Measurements from ENCODE around the gene MRPL18.
A peak's percentile ranks its signal among the peaks of the same experiment; 100 is the strongest.
"Not testable (repeated sequence)": the region's sequence is repeated elsewhere in the genome, so short reads cannot be mapped to it uniquely, and the experiment has no call there.

Gene MRPL18

GRCh38 chr6:159777240-159777904 lies 12.9 kb upstream of the MRPL18 start:
- no peak for DNase-seq

GRCh38 chr6:159778131-159778530 lies 12.1 kb upstream of the MRPL18 start:
- no peak for DNase-seq

DNA sequence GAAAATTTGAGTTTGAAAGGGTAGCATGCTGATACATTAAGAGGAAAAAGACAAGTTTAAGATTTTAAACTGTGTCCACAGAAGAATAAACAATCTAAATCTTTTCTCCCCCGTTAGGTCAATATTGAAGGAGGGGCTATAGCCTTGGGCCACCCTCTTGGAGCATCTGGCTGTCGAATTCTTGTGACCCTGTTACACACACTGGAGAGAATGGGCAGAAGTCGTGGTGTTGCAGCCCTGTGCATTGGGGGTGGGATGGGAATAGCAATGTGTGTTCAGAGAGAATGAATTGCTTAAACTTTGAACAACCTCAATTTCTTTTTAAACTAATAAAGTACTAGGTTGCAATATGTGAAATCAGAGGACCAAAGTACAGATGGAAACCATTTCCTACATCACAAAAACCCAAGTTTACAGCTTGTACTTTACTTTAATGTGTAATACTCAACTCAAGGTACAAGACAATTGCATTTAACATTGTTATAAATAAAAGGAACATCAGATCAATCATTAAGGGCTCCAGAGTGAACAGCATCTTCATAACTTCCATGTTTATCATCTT lies 11.6 kb upstream of the MRPL18 start:
- DNase-seq: no peak

- no peak for DNase-seq
These were observed 2.0 kb upstream of the MRPL18 start for GRCh38 chr6:159788276-159788675.

- DNase-seq: peak in 2 of 4 experiments; percentile 27 to 31
These were observed 1.4 kb upstream of the MRPL18 start for GRCh38 chr6:159788753-159789376.

- DNase-seq: peak; percentile 93 to 99 (median 96)
These were observed 704 bp upstream of the MRPL18 start, which contains the start of gene TCP1 for GRCh38 chr6:159789377-159790148. Gene TCP1, minus strand, starts transcription at chr6:159789602. Its CDS starts 134 bp downstream, at chr6:159789468.

DNA sequence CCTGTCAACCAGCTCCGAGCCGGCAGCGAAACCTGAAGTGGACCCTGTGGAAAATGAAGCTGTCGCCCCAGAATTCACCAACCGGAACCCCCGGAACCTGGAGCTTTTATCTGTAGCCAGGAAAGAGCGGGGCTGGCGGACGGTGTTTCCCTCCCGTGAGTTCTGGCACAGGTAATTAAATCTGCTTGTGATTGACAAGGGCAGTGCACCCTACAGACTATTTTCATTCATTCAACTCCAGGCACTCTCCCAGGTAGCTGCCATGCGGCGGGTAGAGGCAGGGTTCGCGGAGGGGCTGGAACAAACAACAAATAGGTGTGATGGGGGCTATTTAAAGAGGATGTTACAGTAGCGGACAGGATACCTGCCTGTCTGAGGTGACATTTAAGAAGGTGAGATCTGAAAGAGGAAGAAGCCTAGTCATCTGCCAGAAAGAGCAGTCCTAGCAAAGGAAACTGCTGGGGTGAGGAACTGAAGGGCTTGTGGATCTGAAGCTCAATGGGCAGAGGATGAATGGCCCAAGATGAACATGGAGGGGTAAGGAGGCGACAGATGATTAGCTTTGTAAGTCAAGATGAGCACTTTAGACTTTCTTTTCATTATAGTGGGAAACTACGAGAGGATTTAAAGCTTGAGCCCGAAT lies 810 bp downstream of the MRPL18 start:
- DNase-seq: no peak

DNA sequence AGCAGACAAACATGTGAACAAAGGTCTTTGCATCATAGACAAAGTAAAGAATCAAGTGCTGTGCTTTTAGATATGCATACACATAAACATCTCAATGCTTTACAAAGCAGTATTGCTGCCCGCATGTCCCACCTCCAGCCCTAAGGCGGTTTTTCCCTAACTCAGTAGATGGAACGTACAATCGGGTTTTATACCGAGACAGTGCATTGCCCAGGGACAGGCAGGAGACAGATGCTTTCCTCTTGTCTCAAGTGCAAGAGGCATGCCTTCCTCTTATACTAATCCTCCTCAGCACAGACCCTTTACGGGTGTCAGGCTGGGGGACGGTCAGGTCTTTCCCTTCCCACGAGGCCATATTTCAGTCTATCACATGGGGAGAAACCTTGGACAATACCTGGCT lies 4.7 kb downstream of the MRPL18 start:
- not testable (repeated sequence) for DNase-seq

- no peak for DNase-seq
These were observed 7.3 kb downstream of the MRPL18 start for GRCh38 chr6:159797554-159797953.

- DNase-seq: no peak
These were observed 10.0 kb downstream of the MRPL18 start, which contains the start of gene PNLDC1 for GRCh38 chr6:159800141-159800865. Gene PNLDC1, plus strand, starts transcription at chr6:159800276. Its CDS starts 32 bp downstream, at chr6:159800308.

GRCh38 chr6:159801935-159802334 lies 11.7 kb downstream of the MRPL18 start:
- no peak for DNase-seq

GRCh38 chr6:159804504-159804903 lies 14.2 kb downstream of the MRPL18 start:
- no peak for DNase-seq

DNA sequence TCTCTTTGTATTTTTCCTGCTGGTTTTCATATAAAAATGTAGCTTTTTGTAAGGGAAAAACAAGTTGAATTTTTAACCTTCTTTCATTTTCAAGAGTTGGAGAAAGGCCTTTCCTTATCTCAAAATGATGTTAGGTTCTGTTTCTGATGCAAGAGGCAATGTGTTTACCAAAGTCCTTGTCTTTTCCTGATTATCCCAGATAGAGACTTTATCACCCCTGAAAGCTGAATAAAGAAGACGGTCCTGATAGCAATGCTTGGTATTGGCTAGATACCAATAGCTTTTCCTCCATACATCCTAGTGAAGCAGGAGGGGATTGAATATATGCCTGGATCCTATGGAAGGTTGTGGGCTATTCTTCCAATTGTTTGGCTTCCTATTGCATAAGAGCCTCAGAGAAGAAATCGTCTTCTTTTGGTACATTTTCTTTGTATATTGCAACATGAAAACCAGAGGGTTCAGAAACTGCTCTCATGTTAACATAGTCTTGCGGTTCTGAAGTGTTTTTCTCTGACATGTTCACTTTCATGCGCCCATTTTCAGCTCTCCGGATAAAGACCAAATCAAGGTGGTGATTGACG lies 15.3 kb downstream of the MRPL18 start:
- no peak for DNase-seq

DNA sequence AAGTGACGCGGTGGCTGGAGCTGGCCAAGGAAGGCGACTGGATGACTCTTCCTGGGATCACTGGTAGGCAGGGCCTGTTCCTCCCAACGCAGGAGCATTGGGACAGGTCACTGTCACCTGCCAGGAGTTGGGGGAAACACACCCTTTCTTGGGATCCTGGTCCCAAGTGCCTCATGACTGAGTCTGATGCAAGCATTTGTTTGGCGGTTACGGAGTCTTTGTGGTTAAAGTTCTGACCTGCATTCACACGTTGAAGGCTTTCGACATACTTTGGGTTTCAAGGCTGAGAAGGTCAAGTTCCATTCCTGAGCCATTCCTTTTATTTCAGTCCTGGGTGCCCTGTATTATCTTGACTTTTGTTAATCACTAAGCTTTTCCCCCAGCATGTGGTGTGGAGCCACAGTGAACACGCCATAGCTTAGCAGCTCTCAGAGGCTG lies 15.8 kb downstream of the MRPL18 start:
- DNase-seq: no peak

- no peak for DNase-seq
These were observed 17.0 kb downstream of the MRPL18 start for GRCh38 chr6:159807150-159807858.

GRCh38 chr6:159808647-159809046 lies 18.4 kb downstream of the MRPL18 start:
- DNase-seq: no peak

- DNase-seq: no peak
These were observed 18.9 kb downstream of the MRPL18 start for GRCh38 chr6:159809149-159809548.

- no peak for DNase-seq
These were observed 23.5 kb downstream of the MRPL18 start for GRCh38 chr6:159813781-159814180.

DNA sequence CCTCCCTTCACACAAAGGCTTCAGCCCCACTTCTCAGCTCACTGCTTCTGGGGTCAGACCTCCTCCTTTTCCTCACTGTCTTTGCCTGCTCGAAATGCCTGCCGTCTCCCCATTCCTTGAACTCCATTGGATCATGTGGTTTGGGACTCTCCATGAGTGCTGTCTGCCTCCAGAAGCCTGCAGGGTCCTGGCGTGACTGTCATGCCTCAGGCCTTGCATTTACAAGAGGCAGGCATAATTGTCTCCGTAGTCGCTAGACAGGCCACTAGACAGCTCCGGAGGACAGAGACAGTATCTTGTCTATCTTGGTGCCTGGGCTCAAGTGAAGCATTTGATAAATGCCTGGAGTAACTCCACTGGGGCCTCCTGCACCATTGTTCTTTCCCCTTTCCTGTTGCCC lies 25.1 kb downstream of the MRPL18 start:
- DNase-seq: no peak

DNA sequence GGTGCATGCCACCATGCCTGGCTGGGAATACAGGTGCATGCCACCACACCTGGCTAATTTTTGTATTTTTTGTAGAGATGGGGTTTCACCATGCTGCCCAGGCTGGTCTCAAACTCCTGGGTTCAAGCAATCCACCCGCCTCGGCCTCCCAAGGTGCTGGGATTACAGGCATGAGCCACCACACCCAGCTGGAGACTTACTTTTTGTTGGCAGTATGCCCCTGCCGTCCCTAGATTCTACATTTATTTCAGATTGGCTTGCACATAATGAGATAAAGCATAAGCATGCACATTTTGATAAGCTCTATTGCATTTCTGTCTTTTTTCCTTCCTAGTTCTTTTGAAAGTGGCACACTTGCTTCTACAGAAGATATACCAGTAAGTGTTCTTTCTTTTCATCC lies 26.5 kb downstream of the MRPL18 start:
- DNase-seq: not testable (repeated sequence)
